ENCODE measurements around the gene AMPD2. TPM values are rescaled to one million over a fixed set of nuclear protein-coding genes. Genes with fewer than 3 reads are reported as not detected.
A peak's percentile ranks its signal among the peaks of the same experiment; 100 is the strongest.

The AMPD2 gene
- total RNA-seq, 1 donor = 59.4 TPM

GRCh38 chr1:109613361-109614147, 6.1 kb upstream of the AMPD2 start:
- peak; percentile 34 for DNase-seq (ENCODE audit: insufficient read length, low spot score, missing footprints)
- Histone ChIP-seq H3K4me3 (ENCODE audit: insufficient read depth, low read length) (no peak overlapping the region), H3K9me3 (ENCODE audit: low read depth, low read length) (no peaks in the 10 kb centered on the region), H2AFZ (ENCODE audit: low read length) (no peak overlapping the region), H4K20me1 (ENCODE audit: insufficient read depth, low read length) (no peaks in the 10 kb centered on the region), H3K27me3 (ENCODE audit: insufficient read depth, low read length) (no peaks in the 10 kb centered on the region), H3K36me3 (ENCODE audit: insufficient read depth, low read length) (no peaks in the 10 kb centered on the region), H3K27ac (ENCODE audit: low read depth, low read length) (no peak overlapping the region), H3K4me2 (ENCODE audit: insufficient read depth, low read length) (peak overlapping the region; percentile 1), H3K79me2 (ENCODE audit: insufficient read depth, low read length) (no peaks in the 10 kb centered on the region), H3K4me1 (ENCODE audit: insufficient read depth, low read length) (peaks cover 36% of the 10 kb centered on the region)
- TF ChIP-seq CTCF (IDR thresholded peaks at IDR 0.05; ENCODE audit: extremely low read depth, low read depth, low read length) = no peak

- peak overlapping the region; percentile 93 for H3K27ac ChIP-seq (ENCODE audit: low read depth, low read length)
Measured at GRCh38 chr1:109615879-109616278, 3.8 kb upstream of the AMPD2 start.

GRCh38 chr1:109616391-109616790, 3.2 kb upstream of the AMPD2 start:
- peaks cover 16% of the 10 kb centered on the region for H3K79me2 ChIP-seq (ENCODE audit: insufficient read depth, low read length)
- TF ChIP-seq CTCF (IDR thresholded peaks at IDR 0.05; ENCODE audit: extremely low read depth, low read depth, low read length) = no peak
- H3K36me3 ChIP-seq (ENCODE audit: insufficient read depth, low read length) = no peaks in the 10 kb centered on the region
- no peaks in the 10 kb centered on the region for H3K27me3 ChIP-seq (ENCODE audit: insufficient read depth, low read length)
- H3K4me2 ChIP-seq (ENCODE audit: insufficient read depth, low read length) = no peak overlapping the region
- no peak overlapping the region for H3K4me3 ChIP-seq (ENCODE audit: insufficient read depth, low read length)
- no peak for DNase-seq (ENCODE audit: insufficient read length, low spot score, missing footprints)
- H3K27ac ChIP-seq (ENCODE audit: low read depth, low read length) = peak overlapping the region; percentile 93
- peaks cover 34% of the 10 kb centered on the region for H3K4me1 ChIP-seq (ENCODE audit: insufficient read depth, low read length)
- H4K20me1 ChIP-seq (ENCODE audit: insufficient read depth, low read length) = peaks cover 2% of the 10 kb centered on the region
- H2AFZ ChIP-seq (ENCODE audit: low read length) = no peak overlapping the region
- no peaks in the 10 kb centered on the region for H3K9me3 ChIP-seq (ENCODE audit: low read depth, low read length)

More at GRCh38 chr1:109615879-109616278, 3.8 kb upstream of the AMPD2 start:
- H3K27me3 ChIP-seq (ENCODE audit: insufficient read depth, low read length) = no peaks in the 10 kb centered on the region
- H2AFZ ChIP-seq (ENCODE audit: low read length) = no peak overlapping the region
- H3K4me1 ChIP-seq (ENCODE audit: insufficient read depth, low read length) = peaks cover 34% of the 10 kb centered on the region
- H3K36me3 ChIP-seq (ENCODE audit: insufficient read depth, low read length) = no peaks in the 10 kb centered on the region
- H3K79me2 ChIP-seq (ENCODE audit: insufficient read depth, low read length) = peaks cover 11% of the 10 kb centered on the region
- no peak for TF ChIP-seq CTCF (IDR thresholded peaks at IDR 0.05; ENCODE audit: extremely low read depth, low read depth, low read length)
- H3K9me3 ChIP-seq (ENCODE audit: low read depth, low read length) = no peaks in the 10 kb centered on the region
- no peak overlapping the region for H3K4me2 ChIP-seq (ENCODE audit: insufficient read depth, low read length)
- DNase-seq (ENCODE audit: insufficient read length, low spot score, missing footprints) = no peak
- no peak overlapping the region for H3K4me3 ChIP-seq (ENCODE audit: insufficient read depth, low read length)
- H4K20me1 ChIP-seq (ENCODE audit: insufficient read depth, low read length) = no peaks in the 10 kb centered on the region

- H3K79me2 ChIP-seq (ENCODE audit: insufficient read depth, low read length) = peaks cover 25% of the 10 kb centered on the region
- no peak overlapping the region for H3K4me3 ChIP-seq (ENCODE audit: insufficient read depth, low read length)
- H3K9me3 ChIP-seq (ENCODE audit: low read depth, low read length) = no peaks in the 10 kb centered on the region
- DNase-seq (ENCODE audit: insufficient read length, low spot score, missing footprints) = peak; percentile 90
- H2AFZ ChIP-seq (ENCODE audit: low read length) = peak overlapping the region; percentile 64
- peak overlapping the region; percentile 93 for H3K27ac ChIP-seq (ENCODE audit: low read depth, low read length)
- peaks cover 11% of the 10 kb centered on the region for H4K20me1 ChIP-seq (ENCODE audit: insufficient read depth, low read length)
- H3K27me3 ChIP-seq (ENCODE audit: insufficient read depth, low read length) = no peaks in the 10 kb centered on the region
- H3K4me1 ChIP-seq (ENCODE audit: insufficient read depth, low read length) = peaks cover 43% of the 10 kb centered on the region
- no peaks in the 10 kb centered on the region for H3K36me3 ChIP-seq (ENCODE audit: insufficient read depth, low read length)
- no peak for TF ChIP-seq CTCF (IDR thresholded peaks at IDR 0.05; ENCODE audit: extremely low read depth, low read depth, low read length)
- H3K4me2 ChIP-seq (ENCODE audit: insufficient read depth, low read length) = peak overlapping the region; percentile 47
Measured at GRCh38 chr1:109617291-109617801, 2.3 kb upstream of the AMPD2 start.
